ENCODE measurements around the gene CPNE9. TPM values are rescaled to one million over a fixed set of nuclear protein-coding genes. Genes with fewer than 3 reads are reported as not detected.

Gene CPNE9
- total RNA-seq, 5 donors from 2014 or later (not counting 1 experiment from before 2014, with no cell fraction given) = 0.19 to 1.5 (median 0.24) TPM; not detected in 1

- WGBS (ENCODE audit: insufficient coverage) = no CpG with 5 or more reads among the region's 5 CpGs
- peaks cover 36 to 43% of the 10 kb centered on the region in 2 experiments for H3K4me1 ChIP-seq (ENCODE audit: control insufficient read depth in 1 of 2, extremely low read depth in 1 of 2, insufficient read depth in 2 of 2, low read length in 2 of 2)
- POLR2A ChIA-PET = no interaction called here
- peak overlapping the region in 1 of 2 donors; percentile 84 for H3K27ac Mint-ChIP-seq
- ATAC-seq (replicated peaks in 1 of 4) (no peak), DNase-seq (no peak)
- H3K4me1 Mint-ChIP-seq = peaks cover 44 to 68% (median 54%) of the 10 kb centered on the region in 3 donors
- H3K9me3 Mint-ChIP-seq = no peaks in the 10 kb centered on the region
- CTCF ChIA-PET = no interaction called here
- H3K27ac ChIP-seq (ENCODE audit: low read length) = no peak overlapping the region
- H3K27me3 ChIP-seq (replicated peaks in 1 of 2; ENCODE audit: control insufficient read depth in 2 of 2, extremely low read depth in 1 of 2, insufficient read depth in 2 of 2, low read length in 1 of 2) = no peaks in the 10 kb centered on the region
- peaks cover 15% of the 10 kb centered on the region for H3K36me3 Mint-ChIP-seq
- no peaks in the 10 kb centered on the region for H3K9me3 ChIP-seq
- H3K27me3 Mint-ChIP-seq = no peaks in the 10 kb centered on the region
- peaks cover 10% of the 10 kb centered on the region in 2 donors for H3K36me3 ChIP-seq (ENCODE audit: control insufficient read depth in 2 of 2, extremely low read depth in 1 of 2, insufficient read depth in 1 of 2, low read length in 1 of 2)
- peak overlapping the region in 1 of 3 donors; percentile 71 for H3K4me3 Mint-ChIP-seq
- H3K4me3 ChIP-seq (ENCODE audit: control insufficient read depth in 1 of 2, extremely low read depth in 1 of 2, low read length in 1 of 2) = no peak overlapping the region
Observed at GRCh38 chr3:9778143-9779074, 74.8 kb downstream of the CPNE9 start.

DNA sequence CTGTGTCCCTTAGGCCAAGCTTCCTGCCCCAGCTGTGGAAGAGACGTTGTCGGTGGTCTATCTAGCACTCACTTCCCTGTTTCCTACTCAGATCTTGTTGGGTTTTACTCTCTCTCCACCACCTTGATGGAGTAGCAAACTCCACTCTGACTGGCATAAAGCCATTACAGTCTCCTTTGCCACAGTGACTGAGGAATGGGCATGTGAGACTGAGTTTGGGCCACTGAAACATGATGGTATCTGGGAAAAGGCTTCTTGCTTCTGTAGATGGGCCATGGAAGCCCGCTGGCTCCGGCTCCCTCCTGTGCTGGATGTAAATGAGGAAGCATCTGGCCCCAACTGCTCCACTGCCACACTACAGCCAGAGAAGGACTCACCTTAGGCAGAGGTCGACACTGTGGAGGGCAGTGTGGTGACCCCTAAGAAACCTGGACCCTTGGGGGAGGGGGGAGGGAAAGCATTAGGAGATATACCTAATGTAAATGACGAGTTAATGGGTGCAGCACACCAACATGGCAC lies 75.5 kb downstream of the CPNE9 start:
- CTCF ChIA-PET = no interaction called here
- H3K27ac ChIP-seq (ENCODE audit: low read length) = no peak overlapping the region

More for the DNA sequence above, 75.5 kb downstream of the CPNE9 start:
- H3K27me3 ChIP-seq (replicated peaks in 1 of 2; ENCODE audit: control insufficient read depth in 2 of 2, extremely low read depth in 1 of 2, insufficient read depth in 2 of 2, low read length in 1 of 2) = no peaks in the 10 kb centered on the region
- no peaks in the 10 kb centered on the region for H3K9me3 Mint-ChIP-seq
- peaks cover 10 to 16% of the 10 kb centered on the region in 2 donors for H3K36me3 ChIP-seq (ENCODE audit: control insufficient read depth in 2 of 2, extremely low read depth in 1 of 2, insufficient read depth in 1 of 2, low read length in 1 of 2)
- POLR2A ChIA-PET = no interaction called here
- H3K27me3 Mint-ChIP-seq = no peaks in the 10 kb centered on the region
- peaks cover 36 to 43% of the 10 kb centered on the region in 2 experiments for H3K4me1 ChIP-seq (ENCODE audit: control insufficient read depth in 1 of 2, extremely low read depth in 1 of 2, insufficient read depth in 2 of 2, low read length in 2 of 2)
- no peaks in the 10 kb centered on the region for H3K9me3 ChIP-seq
- peak overlapping the region in 1 of 3 donors; percentile 71 for H3K4me3 Mint-ChIP-seq
- no peak overlapping the region for H3K4me3 ChIP-seq (ENCODE audit: control insufficient read depth in 1 of 2, extremely low read depth in 1 of 2, low read length in 1 of 2)
- H3K27ac Mint-ChIP-seq = peak overlapping the region; percentile 46 to 84
- H3K36me3 Mint-ChIP-seq = peaks cover 15% of the 10 kb centered on the region
- no CpG with 5 or more reads among the region's 6 CpGs for WGBS (ENCODE audit: insufficient coverage)
- ATAC-seq (replicated peaks in 1 of 4) = no peak
- peaks cover 44 to 68% (median 54%) of the 10 kb centered on the region in 3 donors for H3K4me1 Mint-ChIP-seq
- no peak for DNase-seq

Other genes starting within 250 kb of the CPNE9 start
- not detected for gene LHFPL4, start 150.0 kb upstream of the CPNE9 start, total RNA-seq
- 10 to 100 TPM; 63.6 to 80.4 (median 71.2) TPM for gene MTMR14, start 54.3 kb upstream of the CPNE9 start, total RNA-seq
- gene BRPF1, start 27.9 kb downstream of the CPNE9 start, total RNA-seq = 10 to 100 TPM; 28.6 to 46.3 (median 39.0) TPM
- 10 to 100 TPM; 18.3 to 41.3 (median 38.1) TPM for gene OGG1, start 46.1 kb downstream of the CPNE9 start, total RNA-seq
- 1 to 10 TPM; 1.1 to 1.7 (median 1.3) TPM for gene CAMK1, start 66.1 kb downstream of the CPNE9 start, total RNA-seq
- 10 to 100 TPM; 29.1 to 46.5 (median 41.1) TPM for gene TADA3, start 88.6 kb downstream of the CPNE9 start, total RNA-seq
- gene ARPC4, start 89.2 kb downstream of the CPNE9 start, total RNA-seq = 100 to 1,000 TPM; 144 to 160 (median 147) TPM
- 10 to 100 TPM; 59.8 to 94.9 (median 67.4) TPM for gene TTLL3, start 106.4 kb downstream of the CPNE9 start, total RNA-seq
- 10 to 100 TPM; 23.6 to 70.5 (median 64.7) TPM for gene RPUSD3, start 140.2 kb downstream of the CPNE9 start, total RNA-seq
- gene CIDEC, start 176.4 kb downstream of the CPNE9 start, total RNA-seq = under 1 TPM in 1 of 5 donors, not detected in 4; 0.66 TPM
- gene JAGN1, start 186.8 kb downstream of the CPNE9 start, total RNA-seq = 10 to 100 TPM; 16.9 to 28.6 (median 23.7) TPM
- 1 to 10 TPM in 4 of 5 donors, under 1 TPM in 1; 0.68 to 5.1 (median 1.9) TPM for gene IL17RE, start 199.0 kb downstream of the CPNE9 start, total RNA-seq
- gene IL17RC, start 213.3 kb downstream of the CPNE9 start, total RNA-seq = 1 to 10 TPM in 2 of 5 donors, under 1 TPM in 3; 0.54 to 1.2 (median 0.80) TPM
- 10 to 100 TPM; 23.0 to 55.2 (median 48.0) TPM for gene CRELD1, start 230.0 kb downstream of the CPNE9 start, total RNA-seq
- 10 to 100 TPM in 2 of 5 donors, 1 to 10 TPM in 3; 6.6 to 10.5 (median 9.2) TPM for gene PRRT3, start 248.6 kb downstream of the CPNE9 start, total RNA-seq

Data from T-cell (primary cell).